Stimulated activated CD8-positive, alpha-beta memory T cell treated with anti-CD3 and anti-CD28 coated beads, Interleukin-2, amount 100 ng/mL, for 1 hour (primary cell): Measurements from ENCODE around the gene HNRNPU.

ENCODE experiments used
- DNase-seq, 2 donors: peaks; one replicate each; pipeline ENCODE4 v3.0.0-alpha.2; 2020; ENCODE audit warnings: low read depth in 2 of 2

Gene HNRNPU

GRCh38 chr1:244862699-244863490, 1.4 kb downstream of the HNRNPU start:
- peak; percentile 96 to 97 for DNase-seq

GRCh38 chr1:244862354-244862698, 2.0 kb downstream of the HNRNPU start:
- DNase-seq: no peak

GRCh38 chr1:244861683-244862082, 2.7 kb downstream of the HNRNPU start:
- no peak for DNase-seq

GRCh38 chr1:244860914-244861610, 3.3 kb downstream of the HNRNPU start:
- DNase-seq: no peak

GRCh38 chr1:244860078-244860477, 4.3 kb downstream of the HNRNPU start:
- no peak for DNase-seq

DNA sequence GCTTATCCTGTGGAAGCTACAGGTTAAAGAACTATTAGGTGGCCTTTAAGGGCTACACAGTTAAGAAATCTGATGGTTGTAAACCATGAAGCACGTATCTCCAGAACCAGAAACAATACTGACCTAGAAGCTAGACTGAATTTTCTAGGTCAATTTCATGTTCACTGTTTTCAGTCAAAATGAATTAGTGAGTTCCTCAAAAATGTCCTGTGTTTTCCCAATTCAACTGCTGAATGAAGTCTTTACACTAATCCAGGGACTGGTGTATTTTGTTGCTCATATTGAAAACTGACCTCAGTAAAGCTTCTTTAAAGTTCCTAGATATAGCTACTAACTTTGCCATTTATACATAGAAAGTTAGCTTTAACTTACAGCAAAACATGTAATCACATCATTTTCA, 6.0 kb downstream of the HNRNPU start:
- no peak for DNase-seq

DNA sequence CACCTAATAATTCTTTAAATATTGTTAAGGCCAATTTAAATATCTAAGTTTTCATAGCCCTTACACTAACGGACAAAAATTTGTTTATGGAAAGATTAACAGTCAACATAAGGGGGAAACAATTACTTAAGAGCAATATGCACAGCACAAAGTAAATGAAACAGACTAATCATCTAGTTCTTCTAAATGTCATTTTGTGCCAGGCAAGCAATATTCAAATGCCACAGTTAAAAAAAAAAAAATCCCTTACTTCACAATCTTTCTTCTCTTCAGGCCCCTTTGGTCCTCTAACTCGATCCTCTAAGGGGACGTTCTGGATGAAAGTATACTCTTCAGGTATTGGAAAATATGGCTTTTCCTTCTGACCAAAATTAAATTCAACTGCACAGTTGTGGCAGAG, 6.6 kb downstream of the HNRNPU start:
- DNase-seq: no peak

DNA sequence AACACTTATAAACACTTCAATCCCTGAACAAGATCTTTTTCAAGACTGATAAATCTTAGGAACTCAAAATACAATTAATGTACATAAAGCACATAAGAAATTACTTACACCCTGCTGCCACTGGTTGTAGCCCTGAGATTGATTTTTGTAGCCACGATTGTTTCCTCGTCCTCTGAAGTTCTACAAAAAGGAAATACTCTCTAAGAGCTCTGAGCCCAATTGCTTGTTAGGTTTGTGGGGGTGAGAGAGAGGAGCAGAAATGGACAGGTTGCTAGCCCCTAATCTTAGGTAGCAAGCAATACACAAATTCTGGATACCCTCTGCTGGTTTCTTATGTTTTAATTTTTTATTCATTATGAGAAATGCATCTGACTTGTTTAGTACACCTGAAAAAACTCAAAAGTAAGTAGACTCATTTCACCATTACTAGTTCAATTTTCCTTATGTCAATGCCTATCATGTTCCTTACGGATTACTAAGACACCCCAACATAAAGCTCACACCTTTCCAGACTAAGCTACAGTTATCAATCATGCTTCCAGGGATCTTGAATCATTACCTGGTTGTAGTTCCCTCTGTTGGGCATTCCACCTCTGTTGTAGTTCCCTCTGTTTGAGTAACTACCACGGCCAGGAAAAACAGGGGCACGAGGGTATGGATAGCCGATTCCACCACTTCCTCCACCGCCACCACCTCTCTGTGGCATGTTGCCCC, 9.3 kb downstream of the HNRNPU start:
- no peak for DNase-seq

DNA sequence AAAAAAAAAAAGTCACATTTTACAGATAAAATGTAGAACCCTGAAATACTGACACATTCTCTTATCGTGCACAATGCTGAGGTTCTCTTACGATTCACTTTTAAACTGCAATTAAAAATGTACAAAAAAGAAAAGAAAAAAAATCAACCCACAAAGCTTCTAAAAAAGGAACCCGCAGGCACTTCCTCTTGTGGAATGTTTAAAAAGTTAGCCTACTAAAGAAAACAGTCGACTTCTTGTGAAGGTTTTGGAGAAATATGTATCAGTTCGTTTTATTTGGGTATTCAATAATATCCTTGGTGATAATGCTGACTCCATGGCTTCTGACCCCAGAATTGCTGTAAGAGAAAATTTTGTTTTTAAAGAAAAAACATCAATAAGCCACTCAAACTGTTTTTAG, 10.2 kb downstream of the HNRNPU start:
- DNase-seq: no peak

- no peak for DNase-seq
These were observed 11.6 kb downstream of the HNRNPU start for GRCh38 chr1:244852694-244853093.

GRCh38 chr1:244851546-244852231, 12.7 kb downstream of the HNRNPU start:
- DNase-seq: no peak

DNA sequence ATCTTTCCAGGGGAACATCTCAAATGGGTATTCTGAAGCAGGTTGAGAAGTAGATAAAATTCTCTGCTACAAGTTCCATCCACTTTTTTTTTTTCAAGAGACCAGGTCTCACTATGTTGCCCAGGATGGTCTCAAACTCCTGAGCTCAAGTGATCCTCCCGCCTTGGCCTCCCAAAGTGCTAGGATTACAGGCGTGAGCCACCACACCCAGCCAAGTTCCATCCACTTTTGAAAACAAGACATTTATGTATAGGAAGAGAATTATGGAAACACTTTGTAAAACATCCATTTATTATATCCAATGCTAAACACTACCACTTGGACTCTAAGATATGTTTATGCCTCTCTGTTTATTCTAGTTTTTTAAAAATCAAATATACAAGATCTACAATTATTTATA, 13.4 kb downstream of the HNRNPU start:
- no peak for DNase-seq

DNA sequence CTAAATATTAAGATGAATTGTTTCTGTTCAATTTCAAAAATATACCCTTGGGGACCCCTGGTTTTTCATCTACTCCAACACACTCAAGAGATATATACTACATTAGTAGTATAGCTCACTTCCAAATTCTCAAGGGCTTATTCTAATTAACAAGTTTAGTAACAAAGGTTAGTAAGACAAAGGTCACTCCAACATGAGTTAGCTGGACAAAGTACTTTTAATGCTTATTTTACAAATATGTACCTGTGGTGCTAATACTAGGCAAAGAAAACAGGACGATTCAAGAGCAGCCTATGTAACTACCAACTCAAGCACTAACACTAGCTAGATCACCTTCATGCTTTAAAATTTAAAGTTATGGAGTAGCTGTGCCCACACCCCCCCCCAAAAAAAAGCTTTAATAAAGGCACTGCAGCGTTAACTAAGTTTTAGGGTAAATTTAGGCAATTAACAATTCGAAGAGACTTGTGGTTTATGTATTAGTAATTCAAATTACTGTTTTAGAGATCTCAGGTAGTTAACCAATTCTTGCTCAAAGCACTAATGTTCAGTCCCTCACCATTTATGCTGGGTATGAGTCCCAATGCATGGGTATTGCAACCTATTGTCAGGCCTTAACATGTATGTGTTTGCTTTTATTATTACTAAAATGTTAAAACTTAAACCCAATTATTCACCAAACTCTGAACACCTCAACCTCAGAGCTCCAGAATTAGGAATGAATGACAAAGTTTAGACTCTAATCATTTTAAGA, 14.1 kb downstream of the HNRNPU start:
- no peak for DNase-seq

- DNase-seq: no peak
These were observed 15.0 kb downstream of the HNRNPU start for GRCh38 chr1:244849189-244849866.

GRCh38 chr1:244846653-244847052, 17.7 kb downstream of the HNRNPU start:
- DNase-seq: no peak

DNA sequence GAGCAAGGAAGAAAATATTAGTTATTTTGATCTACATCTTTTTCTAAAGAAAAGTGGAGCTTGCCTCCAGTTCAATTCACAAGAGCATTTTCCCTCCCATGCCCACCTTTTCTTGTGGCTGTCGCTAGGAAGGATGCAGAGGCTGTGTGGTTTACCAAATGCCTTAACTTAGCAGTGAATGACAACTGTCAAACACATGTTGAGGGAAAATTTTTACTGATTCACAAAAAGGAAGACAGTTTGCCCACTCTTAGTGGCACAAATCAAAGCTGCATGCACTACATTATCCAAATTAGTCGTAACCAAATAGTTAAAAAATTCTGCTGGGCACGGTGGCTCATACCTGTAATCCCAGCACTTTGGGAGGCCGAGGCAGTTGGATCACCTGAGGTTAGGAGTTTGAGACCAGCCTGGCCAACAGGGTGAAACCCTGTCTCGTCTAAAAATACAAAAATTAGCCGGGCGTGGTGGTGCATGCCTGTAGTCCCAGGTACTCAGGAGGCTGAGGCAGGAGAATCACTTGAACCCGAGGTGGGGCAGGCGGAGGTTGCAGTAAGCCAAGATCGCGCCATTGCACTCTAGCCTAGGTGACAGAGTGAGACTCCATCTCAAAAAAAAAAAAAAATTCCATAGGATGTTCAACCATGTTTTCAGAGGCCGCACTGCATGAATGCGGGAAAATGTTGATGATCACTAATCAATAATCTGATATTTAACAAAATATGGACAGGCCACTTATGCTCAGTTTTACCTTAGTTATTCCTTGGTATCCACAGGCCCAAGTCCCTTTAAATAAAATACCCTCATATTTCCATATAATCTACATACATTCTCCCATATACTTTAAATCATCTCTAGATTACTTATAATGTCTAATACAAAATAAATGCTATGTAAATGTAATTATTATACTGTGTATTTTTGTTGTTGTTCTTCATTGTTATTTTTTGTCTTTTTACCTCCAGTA, 19.9 kb downstream of the HNRNPU start:
- DNase-seq: no peak

DNA sequence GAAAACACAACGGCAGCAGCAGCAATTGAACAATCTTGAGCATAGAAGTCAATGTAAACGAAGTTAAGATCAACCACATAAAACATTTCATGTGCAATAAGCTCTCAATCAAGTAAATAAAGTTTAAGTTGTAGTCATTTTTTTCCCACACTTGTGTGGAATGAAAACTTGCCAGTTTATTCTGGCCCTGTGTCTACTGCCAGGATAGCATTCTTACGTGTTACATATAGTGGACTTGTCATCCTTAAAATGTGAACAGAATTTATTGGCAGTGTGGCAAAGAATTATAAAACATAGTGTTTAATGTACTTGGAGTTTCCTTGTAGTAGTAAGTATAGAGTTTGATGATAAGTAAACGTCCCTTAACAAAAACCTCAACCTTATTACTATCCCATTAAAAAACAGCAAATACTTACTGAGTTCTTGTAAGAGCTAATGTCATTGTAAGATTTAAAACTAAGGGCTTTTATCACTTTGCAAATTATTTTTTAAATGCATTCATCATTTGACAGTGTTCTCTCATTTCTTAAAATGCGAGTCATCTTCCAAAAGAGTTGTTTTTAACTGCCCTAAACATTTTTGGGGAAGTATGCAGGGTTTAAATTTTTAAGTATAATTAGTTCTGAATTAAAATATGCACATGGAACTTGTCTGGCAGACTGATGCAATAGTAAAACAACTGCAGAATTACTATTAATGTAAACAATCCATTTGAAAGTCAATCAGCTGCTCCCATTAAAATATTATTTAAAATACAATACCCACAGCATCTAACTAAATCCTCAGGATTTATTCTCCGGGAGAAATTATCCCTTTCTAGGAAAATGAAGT, 21.0 kb downstream of the HNRNPU start:
- DNase-seq: no peak

DNA sequence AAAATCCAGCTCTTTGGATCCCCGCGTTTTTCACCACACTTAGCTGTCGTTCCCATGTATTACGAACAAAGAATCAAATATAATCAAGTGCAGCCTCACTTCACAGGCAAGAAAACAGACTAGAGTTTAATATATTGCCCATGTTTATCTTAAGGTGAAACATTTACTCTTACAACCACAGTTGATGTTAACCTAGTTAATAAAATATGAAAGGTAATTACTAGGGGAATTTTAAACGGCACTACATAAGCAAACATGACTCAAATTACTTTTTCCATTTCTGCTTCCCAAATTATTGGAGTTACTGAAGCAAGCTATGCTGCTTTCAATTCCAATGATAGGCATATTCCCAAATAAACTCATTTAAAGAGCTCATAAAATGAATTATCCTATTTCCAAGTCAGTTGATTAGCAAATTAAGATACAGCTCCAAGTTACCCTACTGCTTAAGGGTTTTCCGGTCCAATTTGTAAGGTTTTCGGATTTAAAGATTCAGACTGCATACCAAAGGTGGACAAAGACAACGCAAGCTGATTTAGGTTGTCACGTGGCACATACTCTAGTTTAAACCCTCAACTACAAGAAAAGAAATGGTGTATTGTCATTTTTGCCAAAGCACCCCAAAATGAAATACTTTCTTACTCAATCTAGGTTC, 22.9 kb downstream of the HNRNPU start:
- DNase-seq: no peak
